Measurements from ENCODE around the gene CCDC90B. TPM values are rescaled to one million over a fixed set of nuclear protein-coding genes. Genes with fewer than 3 reads are reported as not detected.

CCDC90B gene
- total and polyA plus RNA-seq, 2 of the 8 experiments (the other 6 are each of a cell fraction or from before 2014, with no cell fraction given), result 21.8 to 54.5 TPM

- no peak for TF ChIP-seq CTBP2 (IDR thresholded peaks at IDR 0.05; ENCODE audit: borderline replicate concordance, insufficient read depth, insufficient read length, low read length)
These were observed 20.8 kb downstream of the CCDC90B start (continued) for GRCh38 chr11:83265331-83265730.

Data from H1 (cell line).